Lung (tissue), 12 donors: ENCODE measurements around the gene BPIFB1. TPM values are rescaled to one million over a fixed set of nuclear protein-coding genes. Genes with fewer than 3 reads are reported as not detected.

Source experiments
- ATAC-seq: fragments of 200-7000 bp; cut with Tn5 transposase; one replicate; pipeline ENCODE4 v1.9.1; 2020; ENCODE audit warnings: moderate number of reproducible peaks; ENCODE audit not compliant: insufficient read depth, low FRiP score
- DNase-seq, 3 donors: peaks; one replicate each; pipeline ENCODE4 v3.0.0-alpha.2; 2013 to 2017
- H3K27ac ChIP-seq, 2 donors: one replicate each; pipeline ENCODE4 v1.5.1; 2013; ENCODE audit warnings: mild to moderate bottlenecking in 2 of 2, moderate library complexity in 2 of 2, control low read depth in 1 of 2, inconsistent platforms in 1 of 2, low read depth in 1 of 2, low read length in 1 of 2
- H3K27me3 ChIP-seq, 3 donors: one replicate each; pipeline ENCODE4 v1.5.1; 2013; ENCODE audit warnings: low read length in 2 of 3; ENCODE audit not compliant: control insufficient read depth in 3 of 3, insufficient read depth in 3 of 3
- H3K36me3 ChIP-seq, 4 donors: one replicate each; pipeline ENCODE4 v1.5.1; 2013; ENCODE audit warnings: low read length in 4 of 4, mild to moderate bottlenecking in 1 of 4, moderate library complexity in 1 of 4; ENCODE audit not compliant: control insufficient read depth in 4 of 4, insufficient read depth in 4 of 4
- H3K4me1 ChIP-seq, 5 donors: one replicate each; pipeline ENCODE4 v1.5.1; 2013; ENCODE audit warnings: low read length in 5 of 5, mild to moderate bottlenecking in 2 of 5, moderate library complexity in 1 of 5; ENCODE audit not compliant: control insufficient read depth in 5 of 5, insufficient read depth in 5 of 5
- H3K4me3 ChIP-seq: one replicate; pipeline ENCODE4 v1.5.1; 2013; ENCODE audit warnings: mild to moderate bottlenecking, control low read depth, moderate library complexity
- H3K9ac ChIP-seq, 2 donors: one replicate each; pipeline ENCODE4 v1.5.1; 2013; ENCODE audit warnings: low read length in 2 of 2, control low read depth in 1 of 2; ENCODE audit not compliant: insufficient read depth in 1 of 2
- H3K9me3 ChIP-seq, 4 donors: one replicate each; pipeline ENCODE4 v1.5.1; 2013; ENCODE audit warnings: low read length in 3 of 4, mild to moderate bottlenecking in 1 of 4, moderate library complexity in 1 of 4; ENCODE audit not compliant: control insufficient read depth in 4 of 4, insufficient read depth in 3 of 4
- CTCF ChIP-seq: IDR thresholded peaks from 2 replicates; pipeline ENCODE4 v1.5.1; 2012; ENCODE audit warnings: mild to moderate bottlenecking; ENCODE audit errors: control extremely low read depth, extremely low read depth
- WGBS, 2 donors: extraction: QIAGEN DNeasy Blood & Tissue Kit; methylation state at CpG; one replicate each; pipeline ENCODE4 v1.1.7; 2013; 5-methylcytosine and 5-hydroxymethylcytosine counted together
- polyA plus RNA-seq, 2 donors: library from polyadenylated mRNA; stranded (reverse); fragments of 200-250 nt; gene quantifications; one replicate each; pipeline ENCODE4 v1.2.1, GENCODE V29; 2013
- total RNA-seq, 2 donors: library from RNA; depleted of rRNA in 1 of 2; stranded (reverse); fragments of >200 nt in 1 of 2; gene quantifications; one replicate each; pipeline ENCODE4 v1.2.1, GENCODE V29; 2014 to 2021
- donor health status: control.
- donor health status: control.
- donor health status: Bipolar disorder and iron deficiency.
- donor health status: healthy.
- donor health status: DM: yes; HTN: yes; CAD: no.

The BPIFB1 gene
- total and polyA plus RNA-seq, 4 donors: 61.9 to 445 (median 292) TPM

- no peaks in the 10 kb centered on the region for H3K9me3 ChIP-seq
- WGBS, 2 donors: 81 to 87% methylated on average over 11 of the region's 11 CpGs
- TF ChIP-seq CTCF: no peak
- ATAC-seq: no peak
- H3K27me3 ChIP-seq: peaks cover 0 to 19% (median 0%) of the 10 kb centered on the region in 3 donors
- H3K36me3 ChIP-seq: no peaks in the 10 kb centered on the region
- H3K27ac ChIP-seq: no peak overlapping the region
- H3K4me1 ChIP-seq: no peaks in the 10 kb centered on the region
- H3K4me3 ChIP-seq: no peak overlapping the region
- no peak for DNase-seq
- H3K9ac ChIP-seq: no peak overlapping the region
These were observed 15.4 kb downstream of the BPIFB1 start for GRCh38 chr20:33298391-33298790.

- Histone ChIP-seq H3K9me3 (no peaks in the 10 kb centered on the region), H3K36me3 (no peaks in the 10 kb centered on the region), H3K4me3 (no peak overlapping the region), H3K9ac (no peak overlapping the region), H3K27ac (no peak overlapping the region), H3K27me3 (peaks cover 0 to 19% (median 0%) of the 10 kb centered on the region in 3 donors), H3K4me1 (no peaks in the 10 kb centered on the region)
- DNase-seq (peak; percentile 24 to 55 (median 35)), ATAC-seq (no peak)
- TF ChIP-seq CTCF: peak; percentile 56
- 16% methylated on average over 24 of the region's 24 CpGs for WGBS, 2 donors
These were observed 16.1 kb downstream of the BPIFB1 start for GRCh38 chr20:33299111-33299603.

GRCh38 chr20:33301192-33301930, 18.3 kb downstream of the BPIFB1 start:
- Histone ChIP-seq H3K9ac (no peak overlapping the region), H3K27ac (no peak overlapping the region), H3K27me3 (peaks cover 0 to 14% (median 0%) of the 10 kb centered on the region in 3 donors), H3K4me1 (no peaks in the 10 kb centered on the region), H3K36me3 (no peaks in the 10 kb centered on the region), H3K4me3 (no peak overlapping the region), H3K9me3 (no peaks in the 10 kb centered on the region)
- no peak for TF ChIP-seq CTCF
- WGBS, 2 donors: 69 to 79% methylated on average over 11 of the region's 11 CpGs
- no peak for DNase-seq
- ATAC-seq: no peak
